ENCODE results near the gene UBASH3A.

- TF ChIP-seq CTCF (IDR thresholded peaks at IDR 0.05) (no peak), POLR2A (IDR thresholded peaks at IDR 0.05) (no peak)
These were observed 8.4 kb upstream of the UBASH3A start for GRCh38 chr21:42395302-42395701.

Measured in Peyer's patch (tissue), 4 donors.